WERI-Rb-1 (cell line): ENCODE measurements around the gene PITPNB.

Experiments
- DNase-seq: peaks from one replicate; pipeline ENCODE4 v3.0.0-alpha.2; 2020
- H3K27ac ChIP-seq: fragments of 250-450 bp; sonication (Bioruptor Pico); 2 replicates; pipeline ENCODE4 v1.5.1; 2020; ENCODE audit warnings: mild to moderate bottlenecking, moderate library complexity
- H3K27me3 ChIP-seq: fragments of 250-450 bp; sonication (Bioruptor Pico); 2 replicates; pipeline ENCODE4 v1.5.1; 2021; ENCODE audit warnings: mild to moderate bottlenecking, low read depth, moderate library complexity; ENCODE audit not compliant: insufficient read depth, severe bottlenecking
- H3K36me3 ChIP-seq: fragments of 250-450 bp; sonication (Bioruptor Pico); 2 replicates; pipeline ENCODE4 v1.5.1; 2020; ENCODE audit warnings: mild to moderate bottlenecking, moderate library complexity
- H3K4me3 ChIP-seq: 2 replicates; pipeline ENCODE4 v1.5.1; 2011; ENCODE audit warnings: low read depth, mild to moderate bottlenecking, control low read depth, low read length
- H3K9me3 ChIP-seq: fragments of 250-450 bp; sonication (Bioruptor Pico); 2 replicates; pipeline ENCODE4 v1.5.1; 2021; ENCODE audit warnings: mild to moderate bottlenecking, moderate library complexity; ENCODE audit not compliant: severe bottlenecking
- CTCF ChIP-seq: IDR thresholded peaks from 2 replicates; pipeline ENCODE4 v1.5.1; 2011; ENCODE audit warnings: low read depth, mild to moderate bottlenecking, control low read depth, inconsistent platforms, low read length

PITPNB gene

GRCh38 chr22:27844656-27845591 lies 74.1 kb downstream of the PITPNB start:
- no peak overlapping the region for H3K4me3 ChIP-seq
- H3K9me3 ChIP-seq, result no peaks in the 10 kb centered on the region
- no peak for TF ChIP-seq CTCF
- no peaks in the 10 kb centered on the region for H3K27me3 ChIP-seq
- H3K27ac ChIP-seq, result no peak overlapping the region
- DNase-seq, result no peak
- H3K36me3 ChIP-seq, result peaks cover 6% of the 10 kb centered on the region

- H3K36me3 ChIP-seq, result peaks cover 4% of the 10 kb centered on the region
- H3K27ac ChIP-seq, result no peak overlapping the region
- no peak for DNase-seq
- no peaks in the 10 kb centered on the region for H3K27me3 ChIP-seq
- H3K9me3 ChIP-seq, result no peaks in the 10 kb centered on the region
- TF ChIP-seq CTCF, result no peak
- H3K4me3 ChIP-seq, result no peak overlapping the region
Measured at GRCh38 chr22:27844256-27844655, 74.8 kb downstream of the PITPNB start.

GRCh38 chr22:27843441-27843840 lies 75.6 kb downstream of the PITPNB start:
- no peak for DNase-seq
- H3K27ac ChIP-seq, result no peak overlapping the region
- no peaks in the 10 kb centered on the region for H3K27me3 ChIP-seq
- H3K4me3 ChIP-seq, result no peak overlapping the region
- no peaks in the 10 kb centered on the region; the same call in 1 of the 2 replicates for H3K36me3 ChIP-seq
- H3K9me3 ChIP-seq, result no peaks in the 10 kb centered on the region
- TF ChIP-seq CTCF, result no peak

GRCh38 chr22:27842669-27843431 lies 76.2 kb downstream of the PITPNB start:
- no peak for TF ChIP-seq CTCF
- Histone ChIP-seq H3K36me3 (no peaks in the 10 kb centered on the region), H3K27ac (no peak overlapping the region), H3K9me3 (no peaks in the 10 kb centered on the region), H3K27me3 (no peaks in the 10 kb centered on the region), H3K4me3 (no peak overlapping the region)
- DNase-seq, result no peak

GRCh38 chr22:27842201-27842600 lies 76.9 kb downstream of the PITPNB start:
- no peaks in the 10 kb centered on the region for H3K36me3 ChIP-seq
- H3K27ac ChIP-seq, result no peak overlapping the region
- DNase-seq, result no peak
- H3K4me3 ChIP-seq, result no peak overlapping the region
- H3K27me3 ChIP-seq, result no peaks in the 10 kb centered on the region
- H3K9me3 ChIP-seq, result no peaks in the 10 kb centered on the region
- no peak for TF ChIP-seq CTCF
